Stimulated activated effector memory CD8-positive, alpha-beta T cell treated with anti-CD3 and anti-CD28 coated beads, Interleukin-12 subunit alpha, Interleukin-12 subunit beta, amount 100 ng/mL, for 72 hours (primary cell): Measurements from ENCODE around the gene RYR1.

Source experiments
- ATAC-seq: fragments of 150-1000 bp; cut with Tn5 transposase; 2 replicates; pipeline ENCODE4 v1.10.0; 2021
- DNase-seq, 2 donors: peaks; one replicate each; pipeline ENCODE4 v3.0.0; 2021 to 2022; ENCODE audit warnings: low spot score in 2 of 2
- H3K27ac Mint-ChIP-seq: one replicate; pipeline ENCODE4 v1.8.0; 2022; ENCODE audit warnings: mild to moderate bottlenecking, mixed read lengths
- H3K36me3 Mint-ChIP-seq: one replicate; pipeline ENCODE4 v1.8.0; 2022; ENCODE audit warnings: mild to moderate bottlenecking, mixed read lengths
- H3K4me1 Mint-ChIP-seq: one replicate; pipeline ENCODE4 v1.8.0; 2022; ENCODE audit warnings: mixed read lengths
- H3K4me3 Mint-ChIP-seq: one replicate; pipeline ENCODE4 v1.8.0; 2022; ENCODE audit warnings: mild to moderate bottlenecking, mixed read lengths
- H3K9me3 Mint-ChIP-seq: one replicate; pipeline ENCODE4 v1.8.0; 2022; ENCODE audit warnings: mixed read lengths

Gene RYR1

GRCh38 chr19:38531515-38531914, 98.0 kb downstream of the RYR1 start:
- Mint-ChIP-seq H3K27ac (no peak overlapping the region), H3K4me3 (no peak overlapping the region), H3K4me1 (peaks cover 8% of the 10 kb centered on the region), H3K9me3 (peaks cover 8% of the 10 kb centered on the region), H3K36me3 (peaks cover 60% of the 10 kb centered on the region)
- ATAC-seq (no peak), DNase-seq (no peak)

GRCh38 chr19:38532939-38533338, 99.4 kb downstream of the RYR1 start:
- H3K4me1 Mint-ChIP-seq, result peaks cover 19% of the 10 kb centered on the region
- no peak for ATAC-seq
- H3K4me3 Mint-ChIP-seq, result no peak overlapping the region
- H3K36me3 Mint-ChIP-seq, result peaks cover 48% of the 10 kb centered on the region
- no peak for DNase-seq
- H3K9me3 Mint-ChIP-seq, result peaks cover 9% of the 10 kb centered on the region
- H3K27ac Mint-ChIP-seq, result peak overlapping the region; percentile 45

- Mint-ChIP-seq H3K9me3 (peaks cover 9% of the 10 kb centered on the region), H3K27ac (no peak overlapping the region), H3K36me3 (peaks cover 45% of the 10 kb centered on the region), H3K4me1 (peaks cover 34% of the 10 kb centered on the region), H3K4me3 (no peak overlapping the region)
- DNase-seq (no peak), ATAC-seq (no peak)
These were observed 101.1 kb downstream of the RYR1 start for GRCh38 chr19:38534574-38534973.

- Mint-ChIP-seq H3K4me3 (no peak overlapping the region), H3K27ac (peak overlapping the region; percentile 16), H3K9me3 (peaks cover 9% of the 10 kb centered on the region), H3K4me1 (peaks cover 34% of the 10 kb centered on the region), H3K36me3 (peaks cover 41% of the 10 kb centered on the region)
- DNase-seq, result no peak
- no peak for ATAC-seq
These were observed 101.7 kb downstream of the RYR1 start for GRCh38 chr19:38535212-38535611.

- H3K9me3 Mint-ChIP-seq, result peaks cover 9% of the 10 kb centered on the region
- H3K27ac Mint-ChIP-seq, result peak overlapping the region; percentile 16
- DNase-seq (no peak), ATAC-seq (no peak)
- no peak overlapping the region for H3K4me3 Mint-ChIP-seq
- peaks cover 37% of the 10 kb centered on the region for H3K36me3 Mint-ChIP-seq
- peaks cover 34% of the 10 kb centered on the region for H3K4me1 Mint-ChIP-seq
These were observed 103.8 kb downstream of the RYR1 start for GRCh38 chr19:38537071-38537936.

GRCh38 chr19:38538386-38538785, 104.9 kb downstream of the RYR1 start:
- DNase-seq (no peak), ATAC-seq (no peak)
- Mint-ChIP-seq H3K36me3 (peaks cover 27% of the 10 kb centered on the region), H3K9me3 (peaks cover 9% of the 10 kb centered on the region), H3K4me3 (peak overlapping the region; percentile 45), H3K27ac (peak overlapping the region; percentile 78), H3K4me1 (peaks cover 34% of the 10 kb centered on the region)

GRCh38 chr19:38538793-38539528, 105.5 kb downstream of the RYR1 start:
- DNase-seq, result no peak

GRCh38 chr19:38539751-38540150, 106.3 kb downstream of the RYR1 start:
- Mint-ChIP-seq H3K9me3 (peaks cover 9% of the 10 kb centered on the region), H3K36me3 (peaks cover 14% of the 10 kb centered on the region), H3K4me1 (peaks cover 42% of the 10 kb centered on the region), H3K4me3 (no peak overlapping the region), H3K27ac (peak overlapping the region; percentile 78)
- ATAC-seq, result no peak
- DNase-seq, result no peak

More at GRCh38 chr19:38538793-38539528, 105.5 kb downstream of the RYR1 start:
- Mint-ChIP-seq H3K9me3 (peaks cover 9% of the 10 kb centered on the region), H3K4me3 (peak overlapping the region; percentile 45), H3K27ac (peak overlapping the region; percentile 78), H3K4me1 (peaks cover 35% of the 10 kb centered on the region), H3K36me3 (peaks cover 21% of the 10 kb centered on the region)
- ATAC-seq, result peak; percentile 91

- Mint-ChIP-seq H3K9me3 (no peaks in the 10 kb centered on the region), H3K27ac (no peak overlapping the region), H3K4me3 (no peak overlapping the region), H3K4me1 (peaks cover 39% of the 10 kb centered on the region), H3K36me3 (peaks cover 6% of the 10 kb centered on the region)
- DNase-seq (no peak), ATAC-seq (no peak)
These were observed 108.5 kb downstream of the RYR1 start for GRCh38 chr19:38542040-38542439.

GRCh38 chr19:38543286-38543806, 109.9 kb downstream of the RYR1 start:
- H3K36me3 Mint-ChIP-seq, result peaks cover 15% of the 10 kb centered on the region
- peaks cover 26% of the 10 kb centered on the region for H3K4me1 Mint-ChIP-seq
- DNase-seq (no peak), ATAC-seq (no peak)
- H3K9me3 Mint-ChIP-seq, result no peaks in the 10 kb centered on the region
- no peak overlapping the region for H3K27ac Mint-ChIP-seq
- no peak overlapping the region for H3K4me3 Mint-ChIP-seq

- peaks cover 10% of the 10 kb centered on the region for H3K36me3 Mint-ChIP-seq
- no peak overlapping the region for H3K27ac Mint-ChIP-seq
- ATAC-seq (peak; percentile 88), DNase-seq (peak in 1 of 2 donors; percentile 60)
- H3K4me1 Mint-ChIP-seq, result peaks cover 19% of the 10 kb centered on the region
- H3K4me3 Mint-ChIP-seq, result peak overlapping the region; percentile 21
- H3K9me3 Mint-ChIP-seq, result no peaks in the 10 kb centered on the region
These were observed 110.5 kb downstream of the RYR1 start for GRCh38 chr19:38543807-38544568.

- Mint-ChIP-seq H3K36me3 (peaks cover 10% of the 10 kb centered on the region), H3K4me3 (peak overlapping the region; percentile 21), H3K27ac (no peak overlapping the region), H3K4me1 (peaks cover 14% of the 10 kb centered on the region), H3K9me3 (no peaks in the 10 kb centered on the region)
- ATAC-seq, result no peak
- DNase-seq, result no peak
These were observed 111.3 kb downstream of the RYR1 start for GRCh38 chr19:38544569-38545315.

GRCh38 chr19:38545596-38545995, 112.1 kb downstream of the RYR1 start:
- H3K36me3 Mint-ChIP-seq, result peaks cover 14% of the 10 kb centered on the region
- no peak overlapping the region for H3K4me3 Mint-ChIP-seq
- DNase-seq (no peak), ATAC-seq (no peak)
- no peak overlapping the region for H3K27ac Mint-ChIP-seq
- peaks cover 14% of the 10 kb centered on the region for H3K4me1 Mint-ChIP-seq
- no peaks in the 10 kb centered on the region for H3K9me3 Mint-ChIP-seq

- H3K36me3 Mint-ChIP-seq, result peaks cover 25% of the 10 kb centered on the region
- H3K27ac Mint-ChIP-seq, result no peak overlapping the region
- H3K9me3 Mint-ChIP-seq, result no peaks in the 10 kb centered on the region
- no peak for DNase-seq
- peaks cover 27% of the 10 kb centered on the region for H3K4me1 Mint-ChIP-seq
- H3K4me3 Mint-ChIP-seq, result no peak overlapping the region
- ATAC-seq, result no peak
These were observed 113.9 kb downstream of the RYR1 start for GRCh38 chr19:38547421-38547820.
